Esophagus muscularis mucosa (tissue), 3 donors: ENCODE measurements around the gene EZR.

Experiments
- POLR2A ChIP-seq: fragments of 450-650 bp; IDR thresholded peaks from one replicate; pipeline ENCODE4 v1.6.1; 2017; ENCODE audit warnings: antibody characterized with exemption, moderate library complexity, mild to moderate bottlenecking, low read depth
- TF ChIP-seq, protein P1 (sequence below), 3 experiments: fragments of 200-600 bp in 2 of 3; fragments of 450-650 bp in 1 of 3; sonication (generic) in 2 of 3; IDR thresholded peaks; one replicate each; pipeline ENCODE4 v1.5.1; 2017 to 2019; ENCODE audit warnings: antibody characterized with exemption in 3 of 3, mild to moderate bottlenecking in 2 of 3, moderate library complexity in 1 of 3

DNA sequence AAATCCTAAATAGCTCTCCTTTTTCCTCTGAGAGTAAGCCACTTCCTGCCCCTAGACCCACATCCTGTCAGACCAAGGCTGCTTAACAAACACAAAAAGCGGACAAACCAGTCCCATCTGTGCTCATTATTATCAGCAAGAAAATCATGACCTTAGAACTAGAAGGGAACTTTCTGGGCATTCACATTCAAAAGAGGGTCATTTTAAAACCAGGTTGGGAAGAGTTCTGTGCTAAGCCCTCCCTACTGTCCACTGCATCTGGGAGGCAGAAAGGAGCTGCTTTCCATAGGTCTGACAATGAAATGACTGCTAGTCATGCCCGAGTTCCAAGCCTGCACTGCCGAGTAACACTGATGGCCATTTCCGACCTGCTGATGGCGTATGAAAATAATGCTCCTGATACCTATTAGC is 15.4 kb downstream of the EZR start:
- TF ChIP-seq, protein P1, sequence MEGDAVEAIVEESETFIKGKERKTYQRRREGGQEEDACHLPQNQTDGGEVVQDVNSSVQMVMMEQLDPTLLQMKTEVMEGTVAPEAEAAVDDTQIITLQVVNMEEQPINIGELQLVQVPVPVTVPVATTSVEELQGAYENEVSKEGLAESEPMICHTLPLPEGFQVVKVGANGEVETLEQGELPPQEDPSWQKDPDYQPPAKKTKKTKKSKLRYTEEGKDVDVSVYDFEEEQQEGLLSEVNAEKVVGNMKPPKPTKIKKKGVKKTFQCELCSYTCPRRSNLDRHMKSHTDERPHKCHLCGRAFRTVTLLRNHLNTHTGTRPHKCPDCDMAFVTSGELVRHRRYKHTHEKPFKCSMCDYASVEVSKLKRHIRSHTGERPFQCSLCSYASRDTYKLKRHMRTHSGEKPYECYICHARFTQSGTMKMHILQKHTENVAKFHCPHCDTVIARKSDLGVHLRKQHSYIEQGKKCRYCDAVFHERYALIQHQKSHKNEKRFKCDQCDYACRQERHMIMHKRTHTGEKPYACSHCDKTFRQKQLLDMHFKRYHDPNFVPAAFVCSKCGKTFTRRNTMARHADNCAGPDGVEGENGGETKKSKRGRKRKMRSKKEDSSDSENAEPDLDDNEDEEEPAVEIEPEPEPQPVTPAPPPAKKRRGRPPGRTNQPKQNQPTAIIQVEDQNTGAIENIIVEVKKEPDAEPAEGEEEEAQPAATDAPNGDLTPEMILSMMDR (IDR thresholded peaks at IDR 0.05): no peak
- TF ChIP-seq POLR2A: no peak
